GM23248 (cell line): ENCODE results near the gene POC1A. TPM values are rescaled to one million over a fixed set of nuclear protein-coding genes. Genes with fewer than 3 reads are reported as not detected.

Source experiments
- DNase-seq: peaks from one replicate; pipeline ENCODE4 v3.0.0-alpha.2; 2015
- H2AFZ ChIP-seq: fragments of 200-600 bp; sonication (generic); 2 replicates; pipeline ENCODE4 v1.6.1; 2016; ENCODE audit warnings: antibody characterized with exemption
- H3F3A ChIP-seq: fragments of 200-600 bp; sonication (generic); 2 replicates; pipeline ENCODE4 v1.6.1; 2016; ENCODE audit warnings: mild to moderate bottlenecking, antibody characterized with exemption, mixed run types; ENCODE audit not compliant: insufficient read depth
- H3K27ac ChIP-seq: fragments of 200-600 bp; sonication (generic); 2 replicates; pipeline ENCODE4 v1.5.1; 2016; ENCODE audit warnings: mild to moderate bottlenecking
- H3K27me3 ChIP-seq: fragments of 200-600 bp; sonication (generic); replicated peaks from 2 replicates; pipeline ENCODE4 v1.6.1; 2016; ENCODE audit warnings: mild to moderate bottlenecking; ENCODE audit not compliant: insufficient read depth
- H3K36me3 ChIP-seq: fragments of 200-600 bp; sonication (generic); 2 replicates; pipeline ENCODE4 v1.6.1; 2016; ENCODE audit warnings: low read depth, mild to moderate bottlenecking
- H3K4me1 ChIP-seq: fragments of 200-600 bp; sonication (generic); 2 replicates; pipeline ENCODE4 v1.6.1; 2016; ENCODE audit warnings: mild to moderate bottlenecking; ENCODE audit not compliant: insufficient read depth
- H3K4me2 ChIP-seq: fragments of 200-600 bp; sonication (generic); one replicate; pipeline ENCODE4 v1.6.1; 2016; ENCODE audit warnings: mild to moderate bottlenecking; ENCODE audit not compliant: unreplicated experiment
- H3K4me3 ChIP-seq: fragments of 200-600 bp; sonication (generic); 2 replicates; pipeline ENCODE4 v1.5.1; 2016; ENCODE audit warnings: mild to moderate bottlenecking
- H3K79me2 ChIP-seq: fragments of 200-600 bp; sonication (generic); 2 replicates; pipeline ENCODE4 v1.6.1; 2016; ENCODE audit warnings: mild to moderate bottlenecking; ENCODE audit not compliant: insufficient read depth
- H3K9ac ChIP-seq: fragments of 200-600 bp; sonication (generic); 2 replicates; pipeline ENCODE4 v1.6.1; 2016; ENCODE audit warnings: mild to moderate bottlenecking
- H3K9me2 ChIP-seq: fragments of 200-600 bp; sonication (generic); 2 replicates; pipeline ENCODE4 v1.6.1; 2016; ENCODE audit warnings: mixed run types, mild to moderate bottlenecking, moderate library complexity; ENCODE audit not compliant: insufficient read depth
- H3K9me3 ChIP-seq: fragments of 200-600 bp; sonication (generic); one replicate; pipeline ENCODE4 v1.6.1; 2017; ENCODE audit warnings: low read depth
- H4K20me1 ChIP-seq: fragments of 200-600 bp; sonication (generic); 2 replicates; pipeline ENCODE4 v1.6.0; 2016; ENCODE audit not compliant: insufficient read depth
- EZH2 ChIP-seq: fragments of 200-600 bp; sonication (generic); IDR thresholded peaks from 2 replicates; pipeline ENCODE4 v1.6.1; 2018; ENCODE audit warnings: antibody characterized with exemption, mild to moderate bottlenecking; ENCODE audit not compliant: insufficient read depth, poor library complexity, severe bottlenecking
- EZH2phosphoT487 ChIP-seq: fragments of 200-600 bp; sonication (generic); IDR thresholded peaks from 2 replicates; pipeline ENCODE4 v1.6.1; 2018; ENCODE audit warnings: antibody characterized with exemption, moderate library complexity, mild to moderate bottlenecking, low read depth; ENCODE audit not compliant: insufficient read depth
- WGBS, 2 experiments: methylation state at CpG; one replicate each; pipeline ENCODE4 v1.1.6; 2015 to 2017; ENCODE audit warnings: low lambda C conversion rate in 2 of 2, low coverage in 1 of 2; ENCODE audit errors: missing lambda C conversion rate in 2 of 2; 5-methylcytosine and 5-hydroxymethylcytosine counted together
- in situ Hi-C: fragments of 300-500 bp; cut with MboI; formaldehyde crosslinking; loops from 2 replicates; pipeline ENCODE4 v1.15.0; 2020
- polyA plus RNA-seq: library from polyadenylated mRNA; unstranded; fragments of >200 nt; fragmentation: Nextera tagmentation; extraction: Ambion mirVana; gene quantifications from 2 replicates; pipeline ENCODE4 v1.2.1, GENCODE V29; 2016
- total RNA-seq: library from RNA; depleted of rRNA; stranded (reverse); fragments of >200 nt; shearing (Covaris generic); gene quantifications from 2 replicates; pipeline ENCODE4 v1.2.3, GENCODE V29; 2014

The POC1A gene
- total and polyA plus RNA-seq, 2 experiments from 2014 or later = 5.2 to 11.0 TPM

DNA sequence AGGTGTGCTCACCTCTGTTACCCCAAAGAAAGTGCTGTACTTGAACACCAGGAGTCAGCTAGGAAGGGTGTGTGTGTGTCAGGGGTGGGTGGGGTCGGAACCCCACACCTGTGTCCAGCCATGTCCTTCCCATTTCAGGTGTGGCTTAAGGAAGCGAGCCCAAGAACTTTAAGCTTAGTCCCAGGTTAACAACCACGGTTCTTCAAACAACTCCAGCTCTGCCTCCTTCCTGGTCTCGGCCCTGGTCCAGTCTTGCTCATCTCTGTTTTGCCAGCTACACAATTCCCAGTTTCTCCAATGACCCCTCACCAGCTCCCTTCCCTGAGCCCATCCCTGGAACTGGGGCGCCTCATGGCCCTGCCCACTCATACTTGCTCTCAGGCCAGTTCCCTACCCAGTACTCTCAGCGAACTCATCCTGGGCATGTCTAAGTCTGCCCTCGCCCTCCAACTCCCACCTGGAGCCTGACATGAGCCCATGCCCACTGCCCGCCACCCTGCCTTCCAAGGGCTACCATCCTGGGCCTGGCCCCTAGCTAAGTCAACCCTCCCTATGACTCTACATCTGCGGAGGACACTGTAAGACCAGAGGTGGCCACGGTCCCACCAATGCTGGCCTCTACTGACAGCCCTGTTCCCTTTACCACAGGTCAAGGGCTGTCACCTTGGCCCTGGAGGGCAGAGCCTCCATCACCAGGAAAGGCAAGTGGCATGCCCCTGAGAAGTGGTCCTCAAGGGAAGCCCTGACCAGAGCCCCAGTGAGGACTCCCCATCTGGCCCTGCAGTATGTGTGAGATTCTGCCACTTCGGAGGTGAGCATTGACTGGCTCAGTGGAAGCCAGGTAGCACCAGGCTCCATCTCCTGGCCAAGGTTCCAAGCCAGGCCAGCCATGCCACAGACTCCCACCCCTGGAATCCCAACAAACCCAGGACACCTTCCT lies 9.2 kb downstream of the POC1A start:
- H3K79me2 ChIP-seq = no peaks in the 10 kb centered on the region
- 85 to 90% methylated on average over 11 of the region's 11 CpGs for WGBS, 2 experiments
- no peak overlapping the region for H3K4me2 ChIP-seq
- H3K27ac ChIP-seq = no peak overlapping the region
- H3K9ac ChIP-seq = no peak overlapping the region
- no peaks in the 10 kb centered on the region for H4K20me1 ChIP-seq
- TF ChIP-seq EZH2 = no peak
- TF ChIP-seq EZH2phosphoT487 = no peak
- no peaks in the 10 kb centered on the region for H3F3A ChIP-seq
- in situ Hi-C loops = no loop called here
- no peaks in the 10 kb centered on the region for H3K9me3 ChIP-seq
- H3K4me3 ChIP-seq = no peak overlapping the region
- H3K36me3 ChIP-seq = no peaks in the 10 kb centered on the region
- H3K9me2 ChIP-seq = no peaks in the 10 kb centered on the region
- H3K27me3 ChIP-seq = no peaks in the 10 kb centered on the region
- H2AFZ ChIP-seq = no peak overlapping the region
- no peaks in the 10 kb centered on the region for H3K4me1 ChIP-seq
- DNase-seq = no peak

DNA sequence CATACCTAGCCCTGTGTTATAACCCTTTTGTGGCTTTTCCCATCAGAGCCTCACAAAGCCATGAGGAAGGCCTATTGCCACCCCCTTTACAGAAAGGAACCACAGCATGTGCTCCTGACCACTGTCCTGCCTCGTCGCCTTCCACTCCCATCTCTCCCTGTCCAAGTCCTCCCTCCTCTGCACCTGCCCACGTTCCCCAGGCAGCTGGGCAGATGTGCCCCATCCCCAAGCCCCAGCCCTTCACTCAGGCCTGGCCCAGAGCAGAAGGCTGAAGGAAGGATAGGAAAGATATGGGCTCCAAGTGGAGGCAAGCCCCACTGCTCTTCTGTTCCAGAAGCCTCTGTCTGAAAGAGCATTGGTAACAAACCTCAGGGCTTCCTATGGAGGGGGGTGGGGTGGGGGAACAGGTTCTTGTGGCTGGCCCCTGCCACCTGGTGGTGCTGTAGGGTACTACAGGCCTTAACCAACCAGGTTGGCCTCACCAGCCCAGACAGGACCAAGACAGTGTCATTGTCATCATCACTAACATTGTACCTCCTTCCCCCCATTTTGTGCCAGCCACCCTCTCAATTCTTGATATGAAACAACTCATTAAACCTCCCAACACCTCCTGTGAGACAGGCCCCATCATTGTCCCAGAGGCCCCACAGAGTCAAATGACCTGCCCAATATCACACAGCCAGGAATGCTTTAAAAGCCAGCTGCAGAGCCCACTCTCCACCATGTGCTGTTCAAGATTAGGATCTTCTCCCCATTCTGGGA lies 10.0 kb downstream of the POC1A start:
- Histone ChIP-seq H3K9ac (no peak overlapping the region), H4K20me1 (no peaks in the 10 kb centered on the region), H3K4me2 (no peak overlapping the region), H3F3A (no peaks in the 10 kb centered on the region), H3K9me3 (no peaks in the 10 kb centered on the region), H3K4me1 (no peaks in the 10 kb centered on the region), H3K9me2 (no peaks in the 10 kb centered on the region), H3K27me3 (no peaks in the 10 kb centered on the region), H3K79me2 (no peaks in the 10 kb centered on the region), H3K36me3 (no peaks in the 10 kb centered on the region), H2AFZ (no peak overlapping the region), H3K27ac (no peak overlapping the region), H3K4me3 (no peak overlapping the region)
- TF ChIP-seq EZH2 (no peak), EZH2phosphoT487 (no peak)
- peak; percentile 78 for DNase-seq
- in situ Hi-C loops = no loop called here
- WGBS, 2 experiments = 62 to 71% methylated on average over 3 of the region's 3 CpGs

DNA sequence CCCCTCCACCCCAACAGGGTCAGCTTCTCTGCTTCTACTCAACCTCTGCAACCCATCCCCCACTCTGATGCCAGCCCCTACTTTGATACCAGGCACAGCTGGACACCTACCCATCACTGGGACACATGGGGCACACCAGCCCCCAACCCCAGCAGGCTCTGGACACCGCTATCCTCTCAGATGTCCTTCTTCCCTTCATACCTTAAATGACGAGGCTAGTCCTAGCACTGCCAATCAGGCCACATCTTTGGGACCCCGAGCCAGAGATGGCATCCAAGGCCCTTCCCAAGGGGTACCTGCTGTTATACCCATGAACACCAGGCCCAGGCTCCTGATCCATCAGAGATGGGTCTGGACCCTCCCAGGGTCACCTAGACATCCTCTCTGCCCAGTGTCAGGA lies 10.6 kb downstream of the POC1A start:
- 80 to 85% methylated on average over 3 of the region's 3 CpGs for WGBS, 2 experiments
- in situ Hi-C loops = no loop called here
- H4K20me1 ChIP-seq = no peaks in the 10 kb centered on the region
- H3K4me3 ChIP-seq = no peak overlapping the region
- no peaks in the 10 kb centered on the region for H3K36me3 ChIP-seq
- no peak overlapping the region for H2AFZ ChIP-seq
- no peaks in the 10 kb centered on the region for H3K4me1 ChIP-seq
- H3K9me3 ChIP-seq = no peaks in the 10 kb centered on the region
- no peak for TF ChIP-seq EZH2
- TF ChIP-seq EZH2phosphoT487 = no peak
- no peak overlapping the region for H3K9ac ChIP-seq
- no peaks in the 10 kb centered on the region for H3K27me3 ChIP-seq
- no peak overlapping the region for H3K4me2 ChIP-seq
- H3K79me2 ChIP-seq = no peaks in the 10 kb centered on the region
- DNase-seq = no peak
- H3F3A ChIP-seq = no peaks in the 10 kb centered on the region
- no peaks in the 10 kb centered on the region for H3K9me2 ChIP-seq
- H3K27ac ChIP-seq = no peak overlapping the region

DNA sequence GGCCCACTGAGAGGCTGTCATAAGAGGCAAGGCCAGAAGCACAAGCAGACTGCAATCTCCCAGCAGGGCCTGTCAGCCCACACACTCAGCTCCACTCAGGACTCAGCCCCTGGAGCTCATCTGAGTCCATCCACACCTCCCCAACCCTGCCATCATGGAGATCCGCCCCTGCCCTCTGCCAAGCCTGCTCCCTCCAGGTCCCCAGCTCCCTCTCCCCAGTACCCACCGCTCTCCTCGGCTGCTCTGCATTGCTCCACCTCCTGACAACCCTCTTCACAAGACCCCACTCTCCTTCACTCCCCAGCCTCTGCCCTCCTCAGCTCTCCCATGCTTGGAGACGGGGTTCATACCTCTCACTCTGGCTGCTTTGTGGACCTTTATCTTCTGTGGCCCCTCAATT lies 11.1 kb downstream of the POC1A start:
- 96 to 99% methylated on average over 4 of the region's 4 CpGs for WGBS, 2 experiments
- no peaks in the 10 kb centered on the region for H3K9me3 ChIP-seq

More for the DNA sequence above, 11.1 kb downstream of the POC1A start:
- TF ChIP-seq EZH2phosphoT487 (no peak), EZH2 (no peak)
- H3K27me3 ChIP-seq = no peaks in the 10 kb centered on the region
- no peak overlapping the region for H3K27ac ChIP-seq
- H4K20me1 ChIP-seq = no peaks in the 10 kb centered on the region
- H3K4me1 ChIP-seq = no peaks in the 10 kb centered on the region
- H3K79me2 ChIP-seq = no peaks in the 10 kb centered on the region
- no peaks in the 10 kb centered on the region for H3K9me2 ChIP-seq
- no peak overlapping the region for H3K4me2 ChIP-seq
- H3K4me3 ChIP-seq = no peak overlapping the region
- no peak for DNase-seq
- no peak overlapping the region for H3K9ac ChIP-seq
- H3F3A ChIP-seq = no peaks in the 10 kb centered on the region
- no peaks in the 10 kb centered on the region for H3K36me3 ChIP-seq
- in situ Hi-C loops = no loop called here
- H2AFZ ChIP-seq = no peak overlapping the region
